Central memory CD4-positive, alpha-beta T cell (primary cell): ENCODE results near the gene TMOD3.
"Not testable (repeated sequence)": the region's sequence is repeated elsewhere in the genome, so short reads cannot be mapped to it uniquely, and the experiment has no call there.

Experiments
- DNase-seq: peaks from one replicate; pipeline ENCODE4 v3.0.0; 2022

Gene TMOD3

GRCh38 chr15:51865317-51865716 lies 35.9 kb downstream of the TMOD3 start:
- no peak for DNase-seq

GRCh38 chr15:51866161-51866560 lies 36.7 kb downstream of the TMOD3 start:
- DNase-seq: no peak

GRCh38 chr15:51866751-51867150 lies 37.3 kb downstream of the TMOD3 start:
- no peak for DNase-seq

- no peak for DNase-seq
Observed at GRCh38 chr15:51869060-51869421, 39.6 kb downstream of the TMOD3 start.

GRCh38 chr15:51870774-51871173 lies 41.3 kb downstream of the TMOD3 start:
- no peak for DNase-seq

- no peak for DNase-seq
Observed at GRCh38 chr15:51874751-51875644, 45.5 kb downstream of the TMOD3 start.

- no peak for DNase-seq
Observed at GRCh38 chr15:51876169-51876568, 46.7 kb downstream of the TMOD3 start.

GRCh38 chr15:51878446-51879386 lies 49.3 kb downstream of the TMOD3 start:
- no peak for DNase-seq

- no peak for DNase-seq
Observed at GRCh38 chr15:51879555-51879954, 50.1 kb downstream of the TMOD3 start.

- no peak for DNase-seq
Observed at GRCh38 chr15:51883271-51883837, 53.9 kb downstream of the TMOD3 start.

GRCh38 chr15:51884041-51884440 lies 54.6 kb downstream of the TMOD3 start:
- DNase-seq: no peak

- DNase-seq: no peak
Observed at GRCh38 chr15:51884517-51885236, 55.2 kb downstream of the TMOD3 start.

- not testable (repeated sequence) for DNase-seq
Observed at GRCh38 chr15:51885758-51886157, 56.3 kb downstream of the TMOD3 start.

- DNase-seq: no peak
Observed at GRCh38 chr15:51887887-51888592, 58.6 kb downstream of the TMOD3 start.

- peak; percentile 7 for DNase-seq
Observed at GRCh38 chr15:51888593-51889195, 59.2 kb downstream of the TMOD3 start.

- DNase-seq: no peak
Observed at GRCh38 chr15:51889486-51889885, 60.0 kb downstream of the TMOD3 start.

- no peak for DNase-seq
Observed at GRCh38 chr15:51904421-51904820, 75.0 kb downstream of the TMOD3 start.

- DNase-seq: no peak
Observed at GRCh38 chr15:51904931-51905330, 75.5 kb downstream of the TMOD3 start.

GRCh38 chr15:51907136-51907862 lies 77.8 kb downstream of the TMOD3 start:
- no peak for DNase-seq

- DNase-seq: no peak
Observed at GRCh38 chr15:51908316-51908715, 78.9 kb downstream of the TMOD3 start.

- DNase-seq: no peak
Observed at GRCh38 chr15:51909584-51909983, 80.1 kb downstream of the TMOD3 start.
